ENCODE results near the gene PLXNC1. TPM values are rescaled to one million over a fixed set of nuclear protein-coding genes. Genes with fewer than 3 reads are reported as not detected.

Gene PLXNC1
- total RNA-seq, 1 donor from 2014 or later: 15.7 TPM

GRCh38 chr12:94297096-94297699, 148.8 kb downstream of the PLXNC1 start:
- no peak for ATAC-seq
- intact Hi-C loops (cut with DNase I): no loop called here
- no peak overlapping the region for H3K27ac ChIP-seq
- no peak for DNase-seq
- no peaks in the 10 kb centered on the region for H3K27me3 ChIP-seq
- H3K4me3 ChIP-seq: no peak overlapping the region
- TF ChIP-seq CTCF (IDR thresholded peaks at IDR 0.05): no peak
- H3K4me1 ChIP-seq: no peaks in the 10 kb centered on the region
- no peaks in the 10 kb centered on the region for H3K9me3 ChIP-seq
- H3K36me3 ChIP-seq: no peaks in the 10 kb centered on the region

GRCh38 chr12:94297876-94298505, 149.6 kb downstream of the PLXNC1 start:
- no peaks in the 10 kb centered on the region for H3K9me3 ChIP-seq
- H3K27ac ChIP-seq: no peak overlapping the region
- H3K4me3 ChIP-seq: no peak overlapping the region
- H3K4me1 ChIP-seq: no peaks in the 10 kb centered on the region
- ATAC-seq: no peak
- H3K36me3 ChIP-seq: no peaks in the 10 kb centered on the region
- no peak for DNase-seq
- intact Hi-C loops (cut with DNase I): no loop called here
- no peak for TF ChIP-seq CTCF (IDR thresholded peaks at IDR 0.05)
- no peaks in the 10 kb centered on the region for H3K27me3 ChIP-seq

GRCh38 chr12:94299846-94300245, 151.5 kb downstream of the PLXNC1 start:
- no peaks in the 10 kb centered on the region for H3K27me3 ChIP-seq
- no peak overlapping the region for H3K4me3 ChIP-seq
- no peak for DNase-seq
- peaks cover 8% of the 10 kb centered on the region for H3K36me3 ChIP-seq
- ATAC-seq: no peak
- no peaks in the 10 kb centered on the region for H3K9me3 ChIP-seq
- no peaks in the 10 kb centered on the region for H3K4me1 ChIP-seq
- intact Hi-C loops (cut with DNase I): no loop called here
- no peak overlapping the region for H3K27ac ChIP-seq
- TF ChIP-seq CTCF (IDR thresholded peaks at IDR 0.05): no peak

- H3K9me3 ChIP-seq: no peaks in the 10 kb centered on the region
- DNase-seq (no peak), ATAC-seq (no peak)
- intact Hi-C loops (cut with DNase I): no loop called here
- H3K27ac ChIP-seq: no peak overlapping the region
- H3K4me3 ChIP-seq: no peak overlapping the region
- H3K36me3 ChIP-seq: peaks cover 23% of the 10 kb centered on the region
- H3K4me1 ChIP-seq: peaks cover 6% of the 10 kb centered on the region
- no peaks in the 10 kb centered on the region for H3K27me3 ChIP-seq
- no peak for TF ChIP-seq CTCF (IDR thresholded peaks at IDR 0.05)
These were observed 155.6 kb downstream of the PLXNC1 start for GRCh38 chr12:94304012-94304411.

GRCh38 chr12:94304566-94305061, 156.2 kb downstream of the PLXNC1 start:
- Histone ChIP-seq H3K4me1 (peaks cover 6% of the 10 kb centered on the region), H3K27me3 (no peaks in the 10 kb centered on the region), H3K9me3 (no peaks in the 10 kb centered on the region), H3K27ac (no peak overlapping the region), H3K4me3 (no peak overlapping the region), H3K36me3 (peaks cover 23% of the 10 kb centered on the region)
- peak; percentile 83 for ATAC-seq
- DNase-seq: no peak
- TF ChIP-seq CTCF (IDR thresholded peaks at IDR 0.05): no peak
- intact Hi-C loops (cut with DNase I): no loop called here

Measured in upper lobe of right lung (tissue), 1 donor.